Mesenchymal stem cell (in vitro differentiated cells and primary cell): Measurements from ENCODE around the gene ANXA1.
A peak's percentile ranks its signal among the peaks of the same experiment; 100 is the strongest.
"Not testable (repeated sequence)": the region's sequence is repeated elsewhere in the genome, so short reads cannot be mapped to it uniquely, and the experiment has no call there.

Experiments used
- DNase-seq: peaks from one replicate; pipeline ENCODE4 v3.0.0-alpha.2; 2013
- H2AFZ ChIP-seq: one replicate; pipeline ENCODE4 v1.6.1; 2013; ENCODE audit warnings: low read depth, mild to moderate bottlenecking, control low read depth, inconsistent platforms, low read length, moderate library complexity
- H2AK5ac ChIP-seq: 2 replicates; pipeline ENCODE4 v1.6.1; 2013; ENCODE audit warnings: low read length, moderate library complexity, mild to moderate bottlenecking, inconsistent platforms; ENCODE audit not compliant: severe bottlenecking
- H2BK120ac ChIP-seq: one replicate; pipeline ENCODE4 v1.6.1; 2013; ENCODE audit warnings: low read depth, mild to moderate bottlenecking, inconsistent platforms, low read length, moderate library complexity
- H2BK12ac ChIP-seq, 2 experiments: one replicate each; pipeline ENCODE4 v1.6.1; 2013; ENCODE audit warnings: inconsistent platforms in 2 of 2, low read length in 2 of 2, mild to moderate bottlenecking in 2 of 2, moderate library complexity in 2 of 2, control low read depth in 1 of 2
- H2BK15ac ChIP-seq: one replicate; pipeline ENCODE4 v1.6.1; 2013; ENCODE audit warnings: mild to moderate bottlenecking, low read depth, inconsistent platforms; ENCODE audit not compliant: poor library complexity, severe bottlenecking
- H2BK5ac ChIP-seq: 2 replicates; pipeline ENCODE4 v1.6.1; 2013; ENCODE audit warnings: low read depth, mild to moderate bottlenecking, low read length, control low read depth, inconsistent platforms; ENCODE audit not compliant: poor library complexity, severe bottlenecking
- H3K14ac ChIP-seq, 2 experiments: one replicate each; pipeline ENCODE4 v1.6.1; 2013; ENCODE audit warnings: inconsistent platforms in 2 of 2, low read length in 2 of 2, control low read depth in 1 of 2, mild to moderate bottlenecking in 1 of 2, moderate library complexity in 1 of 2
- H3K18ac ChIP-seq, 2 experiments: one replicate each; pipeline ENCODE4 v1.6.1; 2013; ENCODE audit warnings: inconsistent platforms in 2 of 2, low read length in 2 of 2, control low read depth in 1 of 2, low read depth in 1 of 2, mild to moderate bottlenecking in 1 of 2
- H3K23ac ChIP-seq, 2 experiments: one replicate each; pipeline ENCODE4 v1.6.1; 2013; ENCODE audit warnings: inconsistent platforms in 2 of 2, low read length in 2 of 2, mild to moderate bottlenecking in 2 of 2, moderate library complexity in 2 of 2, control low read depth in 1 of 2
- H3K27ac ChIP-seq: 2 replicates; pipeline ENCODE4 v1.5.1; 2013; ENCODE audit warnings: mild to moderate bottlenecking, moderate library complexity, low read length, control low read depth, inconsistent platforms; ENCODE audit not compliant: poor library complexity, severe bottlenecking
- H3K27me3 ChIP-seq, 2 experiments: 2 replicates each; pipeline versions ENCODE4 v1.6.1 to v1.7.0; 2013; ENCODE audit warnings: low read length in 2 of 2, mild to moderate bottlenecking in 2 of 2, moderate library complexity in 2 of 2, control low read depth in 1 of 2, inconsistent platforms in 1 of 2; ENCODE audit not compliant: control insufficient read depth in 1 of 2, insufficient read depth in 1 of 2
- H3K36me3 ChIP-seq, 2 experiments: 2 replicates each; pipeline versions ENCODE4 v1.6.1 to v1.7.0; 2013; ENCODE audit warnings: low read length in 2 of 2, control low read depth in 1 of 2, inconsistent platforms in 1 of 2, low read depth in 1 of 2, mild to moderate bottlenecking in 1 of 2; ENCODE audit not compliant: insufficient read depth in 2 of 2, control insufficient read depth in 1 of 2
- H3K4ac ChIP-seq, 2 experiments: one replicate each; pipeline ENCODE4 v1.6.1; 2013; ENCODE audit warnings: inconsistent platforms in 2 of 2, low read length in 2 of 2, mild to moderate bottlenecking in 2 of 2, moderate library complexity in 2 of 2, control low read depth in 1 of 2, low read depth in 1 of 2
- H3K4me1 ChIP-seq: 2 replicates; pipeline ENCODE4 v1.6.1; 2013; ENCODE audit warnings: low read depth, low read length, control low read depth; ENCODE audit not compliant: control insufficient read depth, insufficient read depth
- H3K4me2 ChIP-seq: 2 replicates; pipeline ENCODE4 v1.6.1; 2013; ENCODE audit warnings: low read length, mild to moderate bottlenecking, inconsistent platforms; ENCODE audit not compliant: poor library complexity, severe bottlenecking
- H3K4me3 ChIP-seq, 2 experiments: 2 replicates each; pipeline versions ENCODE4 v1.5.1 to v1.7.0; 2013; ENCODE audit warnings: low read length in 2 of 2, mild to moderate bottlenecking in 2 of 2, control low read depth in 1 of 2, low read depth in 1 of 2; ENCODE audit not compliant: insufficient read depth in 1 of 2
- H3K79me1 ChIP-seq: replicated peaks from 2 replicates; pipeline ENCODE4 v1.6.1; 2013; ENCODE audit warnings: mild to moderate bottlenecking, control low read depth, low read length, inconsistent platforms; ENCODE audit not compliant: poor library complexity, severe bottlenecking
- H3K9ac ChIP-seq: 2 replicates; pipeline ENCODE4 v1.7.0; 2013; ENCODE audit warnings: mild to moderate bottlenecking, low read length, moderate library complexity
- H3K9me3 ChIP-seq: 2 replicates; pipeline ENCODE4 v1.7.0; 2013; ENCODE audit warnings: mild to moderate bottlenecking, low read length; ENCODE audit not compliant: control insufficient read depth
- H4K8ac ChIP-seq: one replicate; pipeline ENCODE4 v1.6.1; 2013; ENCODE audit warnings: inconsistent platforms, mild to moderate bottlenecking, low read length, moderate library complexity
- H4K91ac ChIP-seq: one replicate; pipeline ENCODE4 v1.6.1; 2013; ENCODE audit warnings: mild to moderate bottlenecking, low read length, inconsistent platforms
- WGBS: methylation state at CpG from one replicate; pipeline ENCODE4 v1.1.7; 2013; ENCODE audit warnings: mixed read lengths; 5-methylcytosine and 5-hydroxymethylcytosine counted together

Gene ANXA1

DNA sequence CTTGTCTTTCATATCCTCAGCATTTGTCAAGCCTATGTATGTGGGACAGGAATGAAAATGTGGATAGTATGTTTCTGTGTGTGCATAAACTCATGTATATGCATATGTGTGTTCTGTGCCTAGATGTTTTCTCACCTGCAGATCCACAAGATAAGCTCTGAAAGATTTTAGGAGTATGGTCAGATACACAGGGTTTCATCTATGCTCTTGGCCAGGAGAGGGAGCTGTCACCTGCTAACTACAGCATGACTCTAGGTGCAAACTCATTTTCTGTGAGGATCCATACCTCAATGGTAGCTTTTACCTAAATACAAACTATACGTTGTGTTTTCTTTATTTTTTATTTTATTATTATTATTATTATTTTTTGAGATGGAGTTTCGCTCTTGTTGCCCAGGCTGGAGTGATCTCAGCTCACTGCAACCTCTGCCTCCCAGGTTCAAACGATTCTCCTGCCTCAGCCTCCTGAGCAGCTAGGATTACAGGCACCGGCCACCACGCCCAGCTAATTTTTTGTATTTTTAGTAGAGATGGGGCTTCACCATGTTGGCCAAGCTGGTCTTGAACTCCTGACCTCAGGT is 44.1 kb upstream of the ANXA1 start:
- not testable (repeated sequence) for H3K27me3 ChIP-seq

DNA sequence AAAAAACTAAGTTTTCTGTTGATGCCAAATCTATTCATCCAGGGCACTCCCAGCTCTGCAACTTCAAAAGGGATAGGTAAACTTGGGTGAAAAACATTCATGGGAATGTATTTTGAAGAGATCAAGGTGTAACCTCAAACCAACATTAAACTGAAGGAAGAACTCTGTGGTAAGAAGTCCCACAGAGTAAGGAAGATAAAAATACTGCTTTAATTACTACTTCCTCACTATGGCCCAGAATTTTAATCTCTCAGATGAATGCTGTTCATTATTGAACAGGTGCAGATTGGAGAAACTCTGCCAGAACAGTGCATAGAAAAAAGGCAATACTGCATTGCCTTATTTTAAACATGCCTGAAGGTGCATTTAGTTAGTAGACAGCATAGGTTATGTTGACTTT is 37.6 kb upstream of the ANXA1 start:
- no peak overlapping the region for H2BK120ac ChIP-seq
- no peak for DNase-seq
- H3K9ac ChIP-seq, result no peak overlapping the region
- no peak overlapping the region for H2BK15ac ChIP-seq
- no peak overlapping the region for H2AFZ ChIP-seq
- no peak overlapping the region for H3K4me2 ChIP-seq
- no peak overlapping the region for H3K4ac ChIP-seq
- H4K91ac ChIP-seq, result no peak overlapping the region
- H2BK12ac ChIP-seq, result no peak overlapping the region
- no peak overlapping the region for H2AK5ac ChIP-seq
- no peaks in the 10 kb centered on the region for H3K79me1 ChIP-seq
- H3K9me3 ChIP-seq, result no peaks in the 10 kb centered on the region
- no peaks in the 10 kb centered on the region for H3K36me3 ChIP-seq
- no peak overlapping the region for H3K14ac ChIP-seq
- no peaks in the 10 kb centered on the region for H3K4me1 ChIP-seq
- H4K8ac ChIP-seq, result no peak overlapping the region
- no peak overlapping the region for H3K4me3 ChIP-seq
- H2BK5ac ChIP-seq, result no peak overlapping the region
- no peaks in the 10 kb centered on the region for H3K27me3 ChIP-seq
- H3K27ac ChIP-seq, result no peak overlapping the region
- no peak overlapping the region for H3K18ac ChIP-seq
- H3K23ac ChIP-seq, result no peak overlapping the region

More for the DNA sequence above, 44.1 kb upstream of the ANXA1 start:
- H2AFZ ChIP-seq, H3K4me3 ChIP-seq, H3K18ac ChIP-seq, H3K4me2 ChIP-seq, H2BK15ac ChIP-seq, H3K36me3 ChIP-seq, H2BK5ac ChIP-seq, H3K4me1 ChIP-seq, H3K9me3 ChIP-seq, H4K8ac ChIP-seq, H2BK12ac ChIP-seq, H3K79me1 ChIP-seq, H2BK120ac ChIP-seq, H3K9ac ChIP-seq, H3K4ac ChIP-seq, H3K14ac ChIP-seq, H2AK5ac ChIP-seq, H4K91ac ChIP-seq, H3K27ac ChIP-seq, H3K23ac ChIP-seq: not testable (repeated sequence)
- peak; percentile 61 for DNase-seq
- 83% methylated on average over 4 of the region's 5 CpGs for WGBS

DNA sequence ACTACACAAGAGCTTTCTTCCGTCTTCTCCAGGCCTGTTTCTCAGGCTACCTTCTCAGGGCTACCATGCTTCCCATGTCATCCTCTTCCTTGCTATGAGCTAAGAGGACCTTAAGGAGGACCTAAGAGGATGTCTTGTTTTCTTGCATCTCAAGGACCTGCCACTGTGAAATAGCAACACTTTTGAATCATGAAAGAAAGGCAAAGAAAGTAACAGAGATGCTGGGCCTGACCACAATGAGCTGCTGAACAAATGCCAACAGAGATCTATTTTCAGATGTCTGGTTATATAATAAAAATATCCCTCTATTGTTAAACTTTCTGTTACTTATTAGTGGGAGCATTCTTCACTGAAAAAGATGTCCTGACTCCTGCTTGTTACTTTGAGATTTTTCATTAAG is 36.7 kb upstream of the ANXA1 start:
- Histone ChIP-seq H4K91ac (no peak overlapping the region), H2AFZ (no peak overlapping the region), H3K4me2 (no peak overlapping the region), H2BK5ac (no peak overlapping the region), H2BK120ac (no peak overlapping the region), H3K9me3 (no peaks in the 10 kb centered on the region), H3K18ac (no peak overlapping the region), H2AK5ac (no peak overlapping the region), H2BK15ac (no peak overlapping the region), H3K9ac (no peak overlapping the region), H3K27ac (no peak overlapping the region), H3K36me3 (no peaks in the 10 kb centered on the region), H4K8ac (no peak overlapping the region), H2BK12ac (no peak overlapping the region), H3K27me3 (no peaks in the 10 kb centered on the region), H3K4me1 (no peaks in the 10 kb centered on the region), H3K79me1 (no peaks in the 10 kb centered on the region), H3K14ac (no peak overlapping the region), H3K23ac (no peak overlapping the region), H3K4ac (no peak overlapping the region), H3K4me3 (no peak overlapping the region)
- no peak for DNase-seq
- 80% methylated on average over 1 of the region's 1 CpG for WGBS

- Histone ChIP-seq H3K4me3 (no peak overlapping the region), H2BK12ac (no peak overlapping the region), H3K4me2 (no peak overlapping the region), H3K27ac (peak overlapping the region; percentile 43), H2AK5ac (no peak overlapping the region), H3K9ac (peak overlapping the region; percentile 26), H3K18ac (no peak overlapping the region), H3K23ac (no peak overlapping the region), H4K91ac (no peak overlapping the region), H3K4ac (no peak overlapping the region), H3K9me3 (no peaks in the 10 kb centered on the region), H4K8ac (no peak overlapping the region), H3K36me3 (no peaks in the 10 kb centered on the region), H3K79me1 (no peaks in the 10 kb centered on the region), H3K4me1 (no peaks in the 10 kb centered on the region), H3K27me3 (no peaks in the 10 kb centered on the region), H2BK120ac (no peak overlapping the region), H2BK15ac (no peak overlapping the region), H2BK5ac (no peak overlapping the region), H3K14ac (no peak overlapping the region), H2AFZ (no peak overlapping the region)
- WGBS, result 0% methylated on average over 1 of the region's 1 CpG
- DNase-seq, result peak; percentile 75
Measured at GRCh38 chr9:73116031-73116430, 35.6 kb upstream of the ANXA1 start.
